Adrenal gland (tissue), 5 donors: ENCODE measurements around the gene MYMX.

ENCODE experiments used
- CTCF ChIP-seq, 6 experiments: fragments of 450-650 bp in 4 of 6; fragments of 200-600 bp in 2 of 6; sonication (generic) in 1 of 6; IDR thresholded peaks; 1 replicate in 5 of 6; 2 replicates in 1 of 6; pipeline versions ENCODE4 v1.5.1 to v1.8.0; 2016 to 2021; ENCODE audit warnings: antibody characterized with exemption in 6 of 6, mild to moderate bottlenecking in 2 of 6, moderate library complexity in 1 of 6
- POLR2A ChIP-seq, 2 donors: fragments of 450-650 bp; IDR thresholded peaks; one replicate each; pipeline ENCODE4 v1.6.1; 2017; ENCODE audit warnings: antibody characterized with exemption in 2 of 2, mild to moderate bottlenecking in 2 of 2, moderate library complexity in 1 of 2
- donor health status: DM: no; HTN: no; CAD: no.

GRCh38 chr6:44171899-44172546, 44.7 kb upstream of the MYMX start:
- TF ChIP-seq CTCF (IDR thresholded peaks at IDR 0.05) = no peak
- no peak for TF ChIP-seq POLR2A (IDR thresholded peaks at IDR 0.05)
